Measurements from ENCODE around the gene GDF2.

GDF2 gene

GRCh38 chr10:47356708-47357107, 34.5 kb downstream of the GDF2 start:
- DNase-seq = no peak

DNA sequence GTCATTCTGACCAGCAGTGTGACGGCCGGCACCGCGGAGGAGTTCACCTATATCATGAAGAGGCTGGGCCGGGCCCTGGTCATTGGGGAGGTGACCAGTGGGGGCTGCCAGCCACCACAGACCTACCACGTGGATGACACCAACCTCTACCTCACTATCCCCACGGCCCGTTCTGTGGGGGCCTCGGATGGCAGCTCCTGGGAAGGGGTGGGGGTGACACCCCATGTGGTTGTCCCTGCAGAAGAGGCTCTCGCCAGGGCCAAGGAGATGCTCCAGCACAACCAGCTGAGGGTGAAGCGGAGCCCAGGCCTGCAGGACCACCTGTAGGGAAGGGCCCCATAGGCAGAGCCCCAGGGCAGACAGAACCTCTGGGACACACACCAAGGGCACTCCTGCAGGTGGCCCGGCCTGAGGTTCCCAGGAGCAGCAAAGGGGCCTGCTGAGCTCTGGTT, 34.9 kb downstream of the GDF2 start:
- DNase-seq = no peak

GRCh38 chr10:47357911-47358310, 35.7 kb downstream of the GDF2 start:
- no peak for DNase-seq

GRCh38 chr10:47358457-47358856, 36.2 kb downstream of the GDF2 start:
- no peak for DNase-seq

GRCh38 chr10:47359101-47359500, 36.8 kb downstream of the GDF2 start:
- no peak for DNase-seq

- no peak for DNase-seq
Measured at GRCh38 chr10:47359626-47360418, 37.6 kb downstream of the GDF2 start.

DNA sequence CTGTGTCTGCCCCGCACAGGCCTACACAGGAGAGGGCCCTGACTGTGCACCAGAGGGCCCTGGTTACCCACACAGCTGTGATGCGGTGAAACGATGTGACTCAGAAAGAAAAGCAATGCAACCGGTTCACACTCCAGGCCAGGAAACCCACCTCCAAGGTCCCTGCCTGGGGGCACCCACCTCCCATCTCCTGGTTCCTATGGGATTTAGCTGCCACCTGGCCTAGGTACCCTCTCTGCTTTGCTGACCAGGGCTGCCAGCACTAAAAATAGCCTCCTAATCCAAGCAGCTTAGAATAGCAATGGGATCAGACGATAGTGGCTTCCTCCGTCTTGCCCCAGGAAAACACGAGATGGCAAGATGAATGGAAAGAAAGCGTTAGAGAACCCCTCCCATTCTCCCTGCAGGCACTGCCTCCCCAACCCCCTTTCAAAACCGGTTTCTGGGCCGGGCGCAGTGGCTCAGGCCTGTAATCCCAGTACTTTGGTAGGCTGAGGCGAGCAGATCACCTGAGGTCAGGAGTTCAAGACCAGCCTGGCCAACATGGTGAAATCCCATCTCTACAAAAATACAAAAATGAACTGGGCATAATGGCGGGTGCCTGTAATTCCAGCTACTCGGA, 38.3 kb downstream of the GDF2 start:
- DNase-seq = no peak

- no peak for DNase-seq
Measured at GRCh38 chr10:47361293-47361692, 39.0 kb downstream of the GDF2 start.

DNA sequence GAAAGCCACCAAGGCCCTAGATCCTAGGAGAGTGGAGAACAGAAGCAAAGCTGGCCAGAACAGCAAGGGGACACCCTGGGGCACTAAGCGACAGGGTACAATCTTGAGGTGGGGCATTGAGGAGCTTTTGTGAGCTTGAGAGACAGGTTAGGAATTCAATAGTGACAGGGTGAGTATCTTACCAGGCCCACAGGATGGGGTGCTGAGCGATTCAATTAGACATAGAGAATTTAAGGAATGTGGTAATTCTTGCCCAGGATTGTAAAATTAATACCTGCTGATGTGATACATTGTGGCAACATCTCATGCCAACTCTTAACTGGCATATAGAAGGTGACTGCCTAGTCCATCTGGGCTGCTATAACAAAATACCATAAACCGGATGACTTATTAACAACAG, 39.9 kb downstream of the GDF2 start:
- DNase-seq = no peak

- DNase-seq = no peak
Measured at GRCh38 chr10:47363781-47364180, 41.5 kb downstream of the GDF2 start.

GRCh38 chr10:47364366-47364765, 42.1 kb downstream of the GDF2 start:
- DNase-seq = no peak

DNA sequence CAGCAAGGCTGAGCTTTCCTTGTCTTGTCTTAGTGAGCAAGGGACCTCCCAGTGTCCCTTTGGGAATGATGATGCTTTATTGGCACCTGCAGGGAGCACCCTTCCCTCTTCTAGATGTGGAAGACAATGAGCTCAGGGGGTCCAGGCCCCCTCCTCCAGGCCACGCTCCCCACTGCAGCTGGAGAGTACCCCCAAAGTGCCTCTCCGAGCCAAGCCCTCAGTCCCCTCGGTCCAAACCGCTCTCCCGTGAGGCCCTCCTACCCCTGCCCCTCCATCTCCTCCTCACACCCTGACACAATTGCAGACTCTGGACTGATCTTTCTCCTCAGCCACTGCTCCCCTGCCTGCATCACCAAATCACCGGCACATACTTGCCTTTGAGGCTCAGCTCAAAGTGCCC, 42.7 kb downstream of the GDF2 start:
- DNase-seq = no peak

- DNase-seq = no peak
Measured at GRCh38 chr10:47365431-47366180, 43.4 kb downstream of the GDF2 start.

DNA sequence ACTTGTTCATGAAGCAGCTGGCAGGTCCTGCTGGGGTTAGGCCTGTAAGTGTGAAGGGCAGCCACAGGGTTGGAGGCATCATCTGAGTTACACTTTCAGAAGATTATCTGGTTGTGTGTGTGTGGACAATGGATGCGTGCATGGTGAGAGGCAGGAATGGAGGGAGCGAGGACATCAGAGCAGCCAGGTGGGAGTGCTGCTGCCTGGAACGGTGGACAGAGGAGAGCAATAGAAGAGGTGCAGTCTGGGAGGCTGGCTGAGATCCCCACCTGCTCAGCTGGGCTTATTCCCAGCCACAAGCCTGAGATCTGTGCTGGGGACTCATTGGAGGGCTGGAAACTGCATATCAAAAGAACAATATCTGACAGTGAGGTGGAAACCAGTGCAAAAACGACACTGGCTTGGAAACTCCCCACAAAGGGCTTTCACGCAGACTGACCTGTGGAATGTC, 44.0 kb downstream of the GDF2 start:
- DNase-seq = no peak

GRCh38 chr10:47366731-47367460, 44.6 kb downstream of the GDF2 start:
- no peak for DNase-seq

DNA sequence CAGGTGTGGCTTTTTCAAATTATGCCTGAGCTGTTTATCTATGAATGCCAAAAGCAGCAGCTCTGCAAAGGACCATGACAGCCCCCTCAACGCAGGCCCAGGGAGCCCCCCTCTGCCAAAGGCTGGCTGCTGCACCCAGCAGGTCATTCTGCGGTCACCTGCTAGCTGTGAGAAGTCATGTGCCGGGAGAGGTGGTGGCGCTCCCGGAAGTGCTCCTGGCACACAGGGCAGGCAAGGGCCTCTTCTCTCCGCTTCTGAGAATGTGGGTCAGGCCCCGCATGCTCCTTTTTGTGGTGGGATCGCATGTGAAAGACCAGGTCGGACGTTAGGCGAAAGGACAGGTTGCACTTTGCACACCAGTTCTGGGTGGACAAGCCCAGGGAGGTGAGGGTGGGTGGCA, 45.4 kb downstream of the GDF2 start:
- no peak for DNase-seq

- no peak for DNase-seq
Measured at GRCh38 chr10:47368431-47369180, 46.4 kb downstream of the GDF2 start.

- no peak for DNase-seq
Measured at GRCh38 chr10:47369251-47369894, 47.1 kb downstream of the GDF2 start.

DNA sequence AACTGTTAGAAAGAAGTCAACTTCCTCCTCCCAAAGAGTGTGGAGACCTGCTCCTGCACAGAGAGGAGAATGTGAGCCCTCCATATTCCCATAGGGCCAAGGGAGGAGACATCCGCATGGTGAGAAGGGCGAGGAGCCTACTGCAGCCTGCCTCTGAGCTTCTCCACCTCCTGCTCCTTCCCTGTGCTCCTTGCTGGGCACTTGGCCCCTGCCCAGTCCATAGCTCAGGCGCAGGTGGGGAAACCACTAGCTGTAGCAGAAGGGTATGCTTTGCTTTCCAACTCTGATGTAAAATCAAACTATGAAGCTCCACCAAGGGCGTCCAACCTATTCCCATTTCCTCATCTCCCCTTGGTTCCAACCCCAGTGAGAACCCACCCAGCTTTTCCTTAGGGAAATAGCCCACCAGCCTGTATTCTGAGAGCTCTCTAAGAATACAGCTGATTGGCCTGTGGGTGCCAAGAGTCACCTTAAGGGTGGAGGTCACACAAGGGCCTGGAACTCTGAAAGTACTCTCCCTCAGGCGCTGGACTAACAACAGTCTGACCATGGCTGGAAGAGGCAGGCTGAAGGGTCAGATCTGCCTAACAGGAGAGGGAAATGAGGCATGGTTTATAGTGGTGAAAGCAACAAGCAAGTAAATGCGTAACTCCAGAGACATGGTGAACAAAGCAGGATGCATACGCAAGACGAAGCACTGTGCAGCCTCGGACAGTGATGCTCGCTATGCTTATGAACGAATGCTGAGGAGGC, 47.9 kb downstream of the GDF2 start:
- no peak for DNase-seq

GRCh38 chr10:47370878-47371277, 48.6 kb downstream of the GDF2 start:
- DNase-seq = no peak

Measured in COR-L47 (cell line).